OCI-LY7 (cell line): ENCODE measurements around the gene PARD3B. TPM values are rescaled to one million over a fixed set of nuclear protein-coding genes. Genes with fewer than 3 reads are reported as not detected.

ENCODE experiments used
- BruUV-seq: library from RNA; stranded (reverse); fragments of 400-500 nt; replicated peaks from 2 replicates; lab custom pipeline; 2021; lab: Mats Ljungman, UMichigan
- CTCF ChIA-PET: fragments of 300-600 bp; sonication (Branson Sonifier 250); formaldehyde crosslinking; loops from one replicate; lab custom pipeline; 2022; ENCODE audit warnings: antibody characterized with exemption; ENCODE audit not compliant: unreplicated experiment; lab: Charles Lee
- POLR2A ChIA-PET: fragments of 300-600 bp; sonication (Branson Sonifier 250); formaldehyde crosslinking; loops from one replicate; lab custom pipeline; 2022; ENCODE audit warnings: antibody characterized with exemption; lab: Charles Lee
- DNase-seq: peaks from one replicate; pipeline ENCODE4 v3.0.0-alpha.2; 2015; ENCODE audit warnings: low spot score
- H2AFZ ChIP-seq: fragments of 200-600 bp; sonication (generic), shearing (Covaris generic); 2 replicates; pipeline ENCODE4 v1.6.1; 2014; ENCODE audit warnings: mild to moderate bottlenecking, antibody characterized with exemption, low read length, moderate library complexity
- H3K27ac ChIP-seq: fragments of 200-600 bp; sonication (generic); 2 replicates; pipeline ENCODE4 v1.5.1; 2014; ENCODE audit warnings: mixed run types, low read depth, mild to moderate bottlenecking, moderate library complexity, low read length, inconsistent platforms; ENCODE audit not compliant: poor library complexity, severe bottlenecking
- H3K36me3 ChIP-seq: fragments of 200-600 bp; sonication (generic); 2 replicates; pipeline ENCODE4 v1.6.1; 2014; ENCODE audit warnings: mild to moderate bottlenecking, antibody characterized with exemption, low read length, moderate library complexity, mixed read lengths; ENCODE audit not compliant: insufficient read depth
- H3K4me1 ChIP-seq: fragments of 200-600 bp; sonication (generic); 2 replicates; pipeline ENCODE4 v1.5.1; 2014; ENCODE audit warnings: mild to moderate bottlenecking, low read length; ENCODE audit not compliant: insufficient read depth, poor library complexity, severe bottlenecking
- H3K4me2 ChIP-seq: fragments of 200-600 bp; sonication (generic); 2 replicates; pipeline ENCODE4 v1.6.1; 2014; ENCODE audit warnings: mild to moderate bottlenecking, low read length
- H3K4me3 ChIP-seq: fragments of 200-600 bp; sonication (generic); 2 replicates; pipeline ENCODE4 v1.5.1; 2014; ENCODE audit warnings: mild to moderate bottlenecking, low read depth, low read length; ENCODE audit not compliant: poor library complexity, severe bottlenecking
- H3K79me2 ChIP-seq: fragments of 200-600 bp; sonication (generic); 2 replicates; pipeline ENCODE4 v1.6.1; 2016; ENCODE audit warnings: low read depth, mild to moderate bottlenecking, low read length, moderate library complexity, mixed read lengths; ENCODE audit not compliant: insufficient read depth
- H3K9me2 ChIP-seq: fragments of 200-600 bp; sonication (generic); 2 replicates; pipeline ENCODE4 v1.6.1; 2016; ENCODE audit warnings: mild to moderate bottlenecking, low read length, mixed read lengths; ENCODE audit not compliant: insufficient read depth
- H3K9me3 ChIP-seq: fragments of 200-600 bp; sonication (generic); 2 replicates; pipeline ENCODE4 v1.6.1; 2014; ENCODE audit warnings: mild to moderate bottlenecking, mixed run types, low read length, mixed read lengths
- H4K20me1 ChIP-seq: fragments of 200-600 bp; sonication (generic); 2 replicates; pipeline ENCODE4 v1.6.1; 2014; ENCODE audit warnings: mild to moderate bottlenecking, antibody characterized with exemption, low read length, moderate library complexity, mixed read lengths; ENCODE audit not compliant: insufficient read depth
- CTCF ChIP-seq: fragments of 200-600 bp; sonication (generic); conservative IDR thresholded peaks from 2 replicates; pipeline ENCODE4 v1.5.1; 2014; ENCODE audit warnings: mild to moderate bottlenecking, antibody characterized with exemption, low read length, moderate library complexity, mixed read lengths
- EZH2phosphoT487 ChIP-seq: fragments of 200-600 bp; sonication (generic); IDR thresholded peaks from 2 replicates; pipeline ENCODE4 v1.6.1; 2018; ENCODE audit warnings: low read depth, borderline replicate concordance, mild to moderate bottlenecking, mixed run types, antibody characterized with exemption, low read length, moderate library complexity, mixed read lengths
- intact Hi-C: fragments of 100-400 bp; cut with micrococcal nuclease; formaldehyde crosslinking; loops from one replicate; pipeline ENCODE4 v1.10.0; 2022; ENCODE audit not compliant: unreplicated experiment
- total RNA-seq, 2 experiments: library from RNA; depleted of rRNA in 1 of 2; stranded (reverse); fragments of >200 nt in 1 of 2; shearing (Covaris generic) in 1 of 2; gene quantifications; 2 replicates each; pipeline ENCODE4 v1.2.3, GENCODE V29; 2014 to 2022

The PARD3B gene
- total RNA-seq, 2 experiments from 2014 or later, result not detected

GRCh38 chr2:205369813-205370212, 824.5 kb downstream of the PARD3B start:
- DNase-seq, result no peak
- Histone ChIP-seq H3K36me3 (no peaks in the 10 kb centered on the region), H3K4me2 (no peak overlapping the region), H3K9me3 (no peaks in the 10 kb centered on the region), H3K4me3 (no peak overlapping the region), H2AFZ (no peak overlapping the region), H3K27ac (no peak overlapping the region), H3K4me1 (no peaks in the 10 kb centered on the region), H4K20me1 (no peaks in the 10 kb centered on the region), H3K79me2 (no peaks in the 10 kb centered on the region), H3K9me2 (no peaks in the 10 kb centered on the region)
- POLR2A ChIA-PET, result no interaction called here
- BruUV-seq, result no TSS peak
- intact Hi-C loops, result no loop called here
- TF ChIP-seq EZH2phosphoT487, result no peak
- no peak for TF ChIP-seq CTCF
- CTCF ChIA-PET, result no interaction called here

- no peaks in the 10 kb centered on the region for H3K9me3 ChIP-seq
- intact Hi-C loops, result no loop called here
- H3K4me3 ChIP-seq, result no peak overlapping the region
- DNase-seq, result no peak
- H3K27ac ChIP-seq, result no peak overlapping the region
- H3K36me3 ChIP-seq, result no peaks in the 10 kb centered on the region
- BruUV-seq, result no TSS peak
- H3K79me2 ChIP-seq, result no peaks in the 10 kb centered on the region
- no peaks in the 10 kb centered on the region for H4K20me1 ChIP-seq
- TF ChIP-seq CTCF (no peak), EZH2phosphoT487 (no peak)
- no peak overlapping the region for H2AFZ ChIP-seq
- CTCF ChIA-PET, result no interaction called here
- H3K9me2 ChIP-seq, result no peaks in the 10 kb centered on the region
- no peak overlapping the region for H3K4me2 ChIP-seq
- POLR2A ChIA-PET, result no interaction called here
- no peaks in the 10 kb centered on the region for H3K4me1 ChIP-seq
Measured at GRCh38 chr2:205370726-205371125, 825.5 kb downstream of the PARD3B start.

- BruUV-seq, result no TSS peak
- Histone ChIP-seq H3K79me2 (no peaks in the 10 kb centered on the region), H3K27ac (no peak overlapping the region), H3K4me1 (no peaks in the 10 kb centered on the region), H3K9me2 (no peaks in the 10 kb centered on the region), H3K4me3 (no peak overlapping the region), H3K9me3 (no peaks in the 10 kb centered on the region), H3K4me2 (no peak overlapping the region), H2AFZ (no peak overlapping the region), H4K20me1 (no peaks in the 10 kb centered on the region), H3K36me3 (no peaks in the 10 kb centered on the region)
- CTCF ChIA-PET, result no interaction called here
- intact Hi-C loops, result no loop called here
- POLR2A ChIA-PET, result no interaction called here
- TF ChIP-seq EZH2phosphoT487, result no peak
- no peak for TF ChIP-seq CTCF
- no peak for DNase-seq
Measured at GRCh38 chr2:205372141-205372540, 826.9 kb downstream of the PARD3B start.
